Karpas-422 (cell line): ENCODE measurements around the gene TMEM178A. TPM values are rescaled to one million over a fixed set of nuclear protein-coding genes. Genes with fewer than 3 reads are reported as not detected.

Experiments used
- DNase-seq: peaks from one replicate; pipeline ENCODE4 v3.0.0-alpha.2; 2015
- H2AFZ ChIP-seq: fragments of 200-600 bp; sonication (generic); 2 replicates; pipeline ENCODE4 v1.6.1; 2014; ENCODE audit warnings: antibody characterized with exemption, low read length, mixed read lengths
- H3K27ac ChIP-seq: fragments of 200-600 bp; sonication (generic); 2 replicates; pipeline ENCODE4 v1.5.1; 2014; ENCODE audit warnings: mild to moderate bottlenecking, low read length, moderate library complexity
- H3K27me3 ChIP-seq: fragments of 200-600 bp; sonication (generic); 2 replicates; pipeline ENCODE4 v1.6.1; 2014; ENCODE audit warnings: low read length, mixed read lengths
- H3K36me3 ChIP-seq: fragments of 200-600 bp; sonication (generic); 2 replicates; pipeline ENCODE4 v1.6.1; 2014; ENCODE audit warnings: low read length, mixed read lengths; ENCODE audit not compliant: insufficient read depth
- H3K4me1 ChIP-seq: fragments of 200-600 bp; sonication (generic); 2 replicates; pipeline ENCODE4 v1.6.1; 2014; ENCODE audit warnings: mild to moderate bottlenecking, low read length, mixed read lengths
- H3K4me2 ChIP-seq: fragments of 200-600 bp; sonication (generic); 2 replicates; pipeline ENCODE4 v1.6.1; 2014; ENCODE audit warnings: low read length, low read depth, mild to moderate bottlenecking; ENCODE audit not compliant: poor library complexity, severe bottlenecking
- H3K4me3 ChIP-seq: fragments of 200-600 bp; sonication (generic); 2 replicates; pipeline ENCODE4 v1.5.1; 2014; ENCODE audit warnings: mild to moderate bottlenecking, antibody characterized with exemption, low read length, mixed read lengths
- H3K79me2 ChIP-seq: fragments of 200-600 bp; sonication (generic); 2 replicates; pipeline ENCODE4 v1.6.1; 2014; ENCODE audit warnings: mild to moderate bottlenecking, low read length, mixed read lengths
- H3K9ac ChIP-seq: fragments of 200-600 bp; sonication (generic); 2 replicates; pipeline ENCODE4 v1.6.0; 2014; ENCODE audit warnings: low read length
- H3K9me2 ChIP-seq: fragments of 200-600 bp; sonication (generic), shearing (Covaris generic); replicated peaks from 2 replicates; pipeline ENCODE4 v1.6.0; 2014; ENCODE audit warnings: mild to moderate bottlenecking, low read length, moderate library complexity; ENCODE audit not compliant: insufficient read depth
- H3K9me3 ChIP-seq: fragments of 300-700, 200-600 bp; sonication (generic); 2 replicates; pipeline ENCODE4 v1.6.1; 2014; ENCODE audit warnings: low read length, mixed read lengths
- H4K20me1 ChIP-seq: fragments of 200-600 bp; sonication (generic); 2 replicates; pipeline ENCODE4 v1.6.1; 2014; ENCODE audit warnings: mild to moderate bottlenecking, antibody characterized with exemption, low read length, low read depth; ENCODE audit not compliant: insufficient read depth
- total RNA-seq: library from RNA; depleted of rRNA; stranded (reverse); fragments of >200 nt; shearing (Covaris generic); gene quantifications from 2 replicates; pipeline ENCODE4 v1.2.3, GENCODE V29; 2014; ENCODE audit warnings: low replicate concordance

TMEM178A gene
- total RNA-seq, 1 experiment from 2014 or later, result not detected

DNA sequence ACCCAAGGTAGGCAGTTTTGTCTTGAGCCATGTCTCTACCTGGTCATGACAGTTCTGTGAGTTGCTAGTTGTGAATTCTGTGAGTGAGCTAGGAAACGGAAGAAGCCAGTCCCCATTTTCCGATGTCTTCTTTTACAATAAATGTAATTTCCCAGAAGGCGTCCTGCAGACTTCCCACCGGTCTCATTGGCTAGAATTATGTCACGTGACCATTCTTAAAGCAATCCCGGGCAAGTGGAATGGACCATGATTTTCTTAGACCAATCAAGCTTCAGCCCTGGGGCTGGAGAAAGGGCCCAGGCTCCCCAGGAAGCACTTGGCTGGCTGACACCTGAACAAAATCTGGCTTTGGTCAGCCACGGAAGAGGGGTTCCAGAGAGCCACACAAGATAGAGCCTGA is 10.6 kb downstream of the TMEM178A start:
- Histone ChIP-seq H3K79me2 (no peaks in the 10 kb centered on the region), H3K4me1 (no peaks in the 10 kb centered on the region), H3K9ac (no peak overlapping the region), H3K4me3 (no peak overlapping the region), H3K9me2 (no peaks in the 10 kb centered on the region), H4K20me1 (no peaks in the 10 kb centered on the region), H3K9me3 (0 out of 2 replicates have a peak, but pooled peaks cover 3% of the 10 kb centered on the region), H3K4me2 (no peak overlapping the region), H3K27me3 (no peaks in the 10 kb centered on the region), H2AFZ (no peak overlapping the region), H3K27ac (no peak overlapping the region), H3K36me3 (no peaks in the 10 kb centered on the region)
- DNase-seq, result no peak

GRCh38 chr2:39678170-39678569 is 12.5 kb downstream of the TMEM178A start:
- Histone ChIP-seq H3K9me2 (no peaks in the 10 kb centered on the region), H3K9ac (no peak overlapping the region), H3K27ac (no peak overlapping the region), H3K79me2 (no peaks in the 10 kb centered on the region), H3K4me1 (no peaks in the 10 kb centered on the region), H3K36me3 (no peaks in the 10 kb centered on the region), H3K4me2 (no peak overlapping the region), H3K9me3 (0 out of 2 replicates have a peak, but pooled peaks cover 3% of the 10 kb centered on the region), H2AFZ (no peak overlapping the region), H3K4me3 (no peak overlapping the region), H3K27me3 (no peaks in the 10 kb centered on the region), H4K20me1 (no peaks in the 10 kb centered on the region)
- no peak for DNase-seq

DNA sequence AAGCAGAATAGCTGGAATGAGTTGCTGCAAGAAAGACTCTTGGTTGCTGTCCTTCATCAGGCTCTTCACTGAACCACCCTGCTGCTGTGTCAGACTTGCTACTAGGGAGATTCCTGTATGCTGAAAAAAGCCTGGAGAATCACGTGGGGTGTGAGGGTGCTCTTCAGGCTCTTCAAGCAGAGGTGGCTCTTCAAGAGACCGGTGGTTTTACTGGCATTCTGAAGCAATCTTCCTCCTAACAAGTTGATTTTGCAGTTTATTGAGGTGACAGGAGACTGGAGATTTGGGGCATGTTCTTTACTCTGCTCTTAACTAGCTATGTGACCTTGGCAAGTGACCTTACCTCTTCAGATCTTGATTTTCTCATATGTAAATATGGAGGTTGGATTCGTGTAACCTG is 14.1 kb downstream of the TMEM178A start:
- no peak overlapping the region for H3K9ac ChIP-seq

GRCh38 chr2:39682066-39682692 is 16.5 kb downstream of the TMEM178A start:
- no peak for DNase-seq
- Histone ChIP-seq H3K4me2 (no peak overlapping the region), H3K9ac (no peak overlapping the region), H3K79me2 (no peaks in the 10 kb centered on the region), H3K36me3 (no peaks in the 10 kb centered on the region), H4K20me1 (no peaks in the 10 kb centered on the region), H3K4me1 (no peaks in the 10 kb centered on the region), H3K27ac (no peak overlapping the region), H3K9me3 (0 out of 2 replicates have a peak, but pooled peaks cover 3% of the 10 kb centered on the region), H3K4me3 (no peak overlapping the region), H3K9me2 (no peaks in the 10 kb centered on the region), H3K27me3 (no peaks in the 10 kb centered on the region), H2AFZ (no peak overlapping the region)

More for the DNA sequence above, 14.1 kb downstream of the TMEM178A start:
- Histone ChIP-seq H3K79me2 (no peaks in the 10 kb centered on the region), H2AFZ (no peak overlapping the region), H3K27me3 (no peaks in the 10 kb centered on the region), H3K36me3 (no peaks in the 10 kb centered on the region), H3K4me1 (no peaks in the 10 kb centered on the region), H3K4me2 (no peak overlapping the region), H3K4me3 (no peak overlapping the region), H4K20me1 (no peaks in the 10 kb centered on the region), H3K9me2 (no peaks in the 10 kb centered on the region), H3K27ac (no peak overlapping the region), H3K9me3 (0 out of 2 replicates have a peak, but pooled peaks cover 3% of the 10 kb centered on the region)
- no peak for DNase-seq

GRCh38 chr2:39683022-39683699 is 17.4 kb downstream of the TMEM178A start:
- no peak overlapping the region for H3K27ac ChIP-seq
- H3K4me2 ChIP-seq, result no peak overlapping the region
- no peak overlapping the region for H3K4me3 ChIP-seq
- DNase-seq, result no peak
- H3K36me3 ChIP-seq, result no peaks in the 10 kb centered on the region
- no peaks in the 10 kb centered on the region for H3K9me2 ChIP-seq
- no peaks in the 10 kb centered on the region for H3K27me3 ChIP-seq
- H3K4me1 ChIP-seq, result no peaks in the 10 kb centered on the region
- H3K9ac ChIP-seq, result no peak overlapping the region
- H4K20me1 ChIP-seq, result no peaks in the 10 kb centered on the region
- 0 out of 2 replicates have a peak, but pooled peaks cover 3% of the 10 kb centered on the region for H3K9me3 ChIP-seq
- no peaks in the 10 kb centered on the region for H3K79me2 ChIP-seq
- H2AFZ ChIP-seq, result no peak overlapping the region

DNA sequence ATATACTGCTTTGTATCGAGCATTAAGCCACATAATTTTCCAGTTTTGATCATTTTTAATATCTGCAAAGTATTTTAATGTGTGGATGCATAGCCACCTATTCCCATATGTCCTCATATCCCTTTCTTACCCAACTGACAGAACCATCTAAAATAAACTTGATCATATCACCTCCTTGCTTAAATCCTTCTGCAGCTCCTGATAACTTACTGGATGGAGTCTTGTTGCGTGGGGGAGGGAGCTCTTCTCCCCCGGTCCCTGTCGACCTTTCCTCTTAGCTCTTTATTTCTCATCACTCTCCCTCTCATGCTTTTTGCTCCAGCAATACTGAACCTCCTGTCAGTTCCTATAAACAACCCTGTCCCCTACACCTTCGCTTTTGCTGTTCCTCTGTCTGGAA is 18.7 kb downstream of the TMEM178A start:
- Histone ChIP-seq H4K20me1 (no peaks in the 10 kb centered on the region), H3K4me2 (no peak overlapping the region), H3K79me2 (no peaks in the 10 kb centered on the region), H3K9me2 (no peaks in the 10 kb centered on the region), H3K27me3 (no peaks in the 10 kb centered on the region), H3K36me3 (no peaks in the 10 kb centered on the region), H3K4me3 (no peak overlapping the region), H3K27ac (no peak overlapping the region), H2AFZ (no peak overlapping the region), H3K9ac (no peak overlapping the region), H3K4me1 (no peaks in the 10 kb centered on the region), H3K9me3 (no peaks in the 10 kb centered on the region)
- DNase-seq, result no peak

- Histone ChIP-seq H3K9ac (no peak overlapping the region), H3K36me3 (no peaks in the 10 kb centered on the region), H3K79me2 (no peaks in the 10 kb centered on the region), H4K20me1 (no peaks in the 10 kb centered on the region), H2AFZ (no peak overlapping the region), H3K9me3 (no peaks in the 10 kb centered on the region), H3K4me2 (no peak overlapping the region), H3K27me3 (no peaks in the 10 kb centered on the region), H3K4me3 (no peak overlapping the region), H3K9me2 (no peaks in the 10 kb centered on the region), H3K4me1 (no peaks in the 10 kb centered on the region), H3K27ac (no peak overlapping the region)
- DNase-seq, result no peak
Observed at GRCh38 chr2:39685126-39685525, 19.4 kb downstream of the TMEM178A start.

- Histone ChIP-seq H3K4me2 (no peak overlapping the region), H3K9me2 (no peaks in the 10 kb centered on the region), H3K4me3 (no peak overlapping the region), H3K4me1 (no peaks in the 10 kb centered on the region), H3K27ac (no peak overlapping the region), H4K20me1 (no peaks in the 10 kb centered on the region), H2AFZ (no peak overlapping the region), H3K9ac (no peak overlapping the region), H3K36me3 (no peaks in the 10 kb centered on the region), H3K9me3 (no peaks in the 10 kb centered on the region), H3K27me3 (no peaks in the 10 kb centered on the region), H3K79me2 (no peaks in the 10 kb centered on the region)
- DNase-seq, result no peak
Observed at GRCh38 chr2:39686456-39686855, 20.7 kb downstream of the TMEM178A start.
